EH (cell line): ENCODE measurements around the gene PUM2.

Experiments used
- DNase-seq: peaks from one replicate; pipeline ENCODE4 v3.0.0-alpha.2; 2015; ENCODE audit warnings: low read depth

Gene PUM2

GRCh38 chr2:20217041-20217970 lies 133.3 kb downstream of the PUM2 start:
- no peak for DNase-seq

- no peak for DNase-seq
Observed at GRCh38 chr2:20216130-20217025, 134.3 kb downstream of the PUM2 start.

- DNase-seq: no peak
Observed at GRCh38 chr2:20215183-20216040, 135.2 kb downstream of the PUM2 start.

- DNase-seq: no peak
Observed at GRCh38 chr2:20214566-20215182, 136.0 kb downstream of the PUM2 start.

GRCh38 chr2:20213651-20214565 lies 136.7 kb downstream of the PUM2 start:
- no peak for DNase-seq

GRCh38 chr2:20212871-20213503 lies 137.7 kb downstream of the PUM2 start:
- no peak for DNase-seq

GRCh38 chr2:20212459-20212870 lies 138.2 kb downstream of the PUM2 start:
- DNase-seq: peak; percentile 64

- no peak for DNase-seq
Observed at GRCh38 chr2:20211860-20212458, 138.7 kb downstream of the PUM2 start.

- DNase-seq: no peak
Observed at GRCh38 chr2:20211420-20211819, 139.2 kb downstream of the PUM2 start.

GRCh38 chr2:20210462-20210861 lies 140.2 kb downstream of the PUM2 start:
- no peak for DNase-seq

- DNase-seq: no peak
Observed at GRCh38 chr2:20209373-20210109, 141.1 kb downstream of the PUM2 start.

- peak; percentile 51 for DNase-seq
Observed at GRCh38 chr2:20208476-20208859, 142.2 kb downstream of the PUM2 start.

- DNase-seq: no peak
Observed at GRCh38 chr2:20207051-20207450, 143.6 kb downstream of the PUM2 start.

GRCh38 chr2:20205915-20206524 lies 144.6 kb downstream of the PUM2 start:
- DNase-seq: no peak

GRCh38 chr2:20205069-20205468 lies 145.6 kb downstream of the PUM2 start:
- no peak for DNase-seq

- no peak for DNase-seq
Observed at GRCh38 chr2:20203521-20204225, 147.0 kb downstream of the PUM2 start.

- no peak for DNase-seq
Observed at GRCh38 chr2:20203072-20203471, 147.6 kb downstream of the PUM2 start.

- DNase-seq: no peak
Observed at GRCh38 chr2:20201671-20202070, 149.0 kb downstream of the PUM2 start.
